ENCODE measurements around the gene ADAM8. TPM values are rescaled to one million over a fixed set of nuclear protein-coding genes. Genes with fewer than 3 reads are reported as not detected.
"Not testable (repeated sequence)": the region's sequence is repeated elsewhere in the genome, so short reads cannot be mapped to it uniquely, and the experiment has no call there.

Gene ADAM8
- total RNA-seq, 2 donors from 2014 or later, result 2.3 to 2.8 TPM

DNA sequence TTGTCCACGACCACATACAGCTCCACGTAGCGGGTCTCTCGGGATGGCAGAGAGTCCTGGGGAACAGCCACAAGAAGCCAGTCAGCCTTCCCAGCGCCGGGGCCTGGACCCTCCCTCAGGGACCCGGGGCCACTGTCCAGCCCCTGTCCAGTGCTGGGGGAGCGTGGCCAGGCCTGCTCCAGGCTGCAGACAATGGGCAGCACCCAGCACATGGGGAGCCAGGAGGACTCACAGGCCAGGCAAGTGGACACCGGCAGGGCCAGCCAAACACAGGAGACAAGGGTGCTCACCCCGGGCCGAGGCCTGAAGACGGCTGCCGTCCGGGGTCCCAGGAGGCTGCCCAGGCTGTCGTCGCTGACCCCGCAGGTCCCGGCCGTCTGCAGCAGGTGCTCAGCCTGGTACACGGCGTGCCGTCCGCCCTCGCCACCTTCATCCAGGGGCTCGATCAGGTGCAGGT is 3.7 kb downstream of the ADAM8 start:
- intact Hi-C loops (cut with DNase I, micrococcal nuclease), result no loop called here
- ATAC-seq (no peak), DNase-seq (no peak)

DNA sequence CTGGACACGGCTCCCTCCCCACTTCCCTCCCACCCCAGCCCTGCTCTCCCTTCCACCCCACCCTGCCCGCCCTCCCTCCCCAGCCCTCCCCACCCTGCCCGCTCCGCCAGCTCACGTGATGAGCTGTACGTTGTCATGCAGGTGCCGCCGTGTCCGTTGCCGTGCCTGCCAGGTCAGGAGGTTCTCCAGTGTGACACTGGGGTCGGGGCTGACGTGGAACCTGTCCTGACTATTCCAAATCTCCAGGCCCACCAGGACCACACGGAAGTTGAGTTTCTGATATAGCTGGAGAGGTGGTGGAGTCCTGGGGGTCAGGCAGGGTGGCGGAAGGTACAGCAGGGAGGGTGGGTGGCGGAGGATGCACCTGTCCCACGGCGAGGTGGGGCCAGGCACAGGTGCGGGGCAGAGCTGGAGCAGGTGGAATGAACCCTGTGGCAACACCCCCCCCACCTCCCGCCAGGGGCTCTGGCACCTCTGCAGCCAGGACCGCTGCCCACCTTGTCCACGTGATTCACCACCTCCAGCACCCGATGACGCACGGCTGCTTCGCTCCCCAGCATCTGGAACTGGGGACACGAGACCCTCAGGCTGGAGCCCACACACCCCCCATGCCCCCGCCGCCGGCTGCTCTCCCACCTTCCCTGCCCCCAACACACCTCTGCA is 4.2 kb downstream of the ADAM8 start:
- no peak for ATAC-seq
- DNase-seq, result no peak

DNA sequence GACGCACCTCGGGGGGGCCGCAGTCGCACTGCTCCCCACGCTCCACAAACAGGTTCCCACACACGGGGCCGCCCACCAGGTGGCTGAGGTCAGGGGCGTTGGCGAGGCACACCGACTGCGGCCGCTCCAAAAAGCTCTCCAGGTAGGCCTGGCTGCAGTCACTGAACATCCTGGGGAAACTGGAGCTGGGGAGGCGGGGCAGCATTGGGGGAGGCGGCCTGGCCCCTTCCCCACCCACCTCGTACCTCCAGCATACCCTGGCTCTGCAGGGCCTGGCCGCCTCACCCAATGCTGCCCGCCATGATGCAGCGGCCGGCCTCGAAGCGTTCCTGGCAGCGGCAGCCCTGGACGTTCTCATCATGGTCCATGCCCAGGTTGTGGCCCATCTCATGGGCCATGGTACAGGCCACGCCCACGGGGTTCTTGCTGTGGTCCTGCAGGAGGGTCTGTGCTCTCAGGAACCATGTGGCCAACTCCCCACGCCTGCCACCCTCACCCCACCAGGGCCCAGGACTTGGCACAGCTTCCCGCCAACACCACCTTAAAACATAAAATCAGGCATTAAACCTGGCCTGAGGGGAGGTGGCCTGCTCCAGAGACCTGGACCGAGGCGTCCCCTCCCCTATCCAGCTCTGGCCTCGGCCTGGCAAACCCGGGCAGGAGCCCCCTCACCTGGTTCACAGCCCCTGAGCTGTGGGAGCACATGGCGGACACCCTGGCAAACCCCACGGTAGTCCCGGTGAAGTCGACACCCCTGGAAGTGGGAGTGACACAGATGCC is 5.0 kb downstream of the ADAM8 start:
- DNase-seq (no peak), ATAC-seq (no peak)
- intact Hi-C loops (cut with DNase I, micrococcal nuclease), result no loop called here

More for the DNA sequence above, 4.2 kb downstream of the ADAM8 start:
- intact Hi-C loops (cut with DNase I, micrococcal nuclease), result no loop called here

DNA sequence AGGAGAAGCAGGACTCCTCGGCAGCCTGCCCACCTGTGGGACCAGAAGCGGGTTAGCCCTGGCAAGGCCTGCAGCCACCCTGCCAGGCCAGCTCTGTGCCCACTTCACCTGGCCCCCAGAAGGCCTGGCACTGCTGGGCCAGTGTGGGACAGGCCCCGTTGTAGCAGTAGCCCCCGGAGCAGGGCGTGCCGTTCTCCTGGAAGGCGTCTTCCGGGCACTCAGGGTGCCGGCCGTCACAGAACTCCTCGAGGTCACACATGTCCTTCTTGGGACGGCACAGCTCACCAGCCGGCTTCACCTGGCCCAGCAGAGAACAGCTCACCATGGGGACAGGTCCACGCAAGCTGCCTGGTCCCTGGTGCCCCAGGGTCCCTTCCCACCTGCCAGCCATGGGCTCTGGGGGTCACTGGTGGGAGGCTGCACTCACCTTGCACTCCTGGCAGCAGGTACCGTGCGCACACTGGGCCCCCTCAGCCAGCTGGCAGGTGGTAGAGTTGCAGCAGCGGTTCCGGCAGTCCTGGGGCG is 5.8 kb downstream of the ADAM8 start:
- DNase-seq, result no peak
- ATAC-seq, result no peak
- intact Hi-C loops (cut with DNase I, micrococcal nuclease), result no loop called here

DNA sequence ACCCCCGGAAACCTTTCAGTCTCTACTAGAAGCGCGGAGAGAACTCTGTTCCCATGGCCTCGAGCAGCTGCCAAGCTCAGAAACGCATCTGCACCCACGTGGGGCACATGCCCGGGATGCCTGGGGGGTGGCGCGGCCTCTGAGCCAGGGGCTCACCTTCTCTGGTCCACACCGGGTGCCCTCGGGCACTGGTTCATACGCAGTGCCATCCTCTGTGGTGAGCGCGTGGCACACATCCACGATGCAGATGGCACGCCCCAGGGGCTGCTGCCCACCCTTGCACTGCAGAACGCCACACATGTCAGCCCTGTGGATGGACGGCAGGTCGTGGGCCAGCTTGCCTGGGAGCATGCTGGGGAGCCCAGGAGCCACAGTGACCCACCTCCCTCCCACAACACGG is 6.5 kb downstream of the ADAM8 start:
- ATAC-seq (no peak), DNase-seq (no peak)
- intact Hi-C loops (cut with DNase I, micrococcal nuclease), result no loop called here

DNA sequence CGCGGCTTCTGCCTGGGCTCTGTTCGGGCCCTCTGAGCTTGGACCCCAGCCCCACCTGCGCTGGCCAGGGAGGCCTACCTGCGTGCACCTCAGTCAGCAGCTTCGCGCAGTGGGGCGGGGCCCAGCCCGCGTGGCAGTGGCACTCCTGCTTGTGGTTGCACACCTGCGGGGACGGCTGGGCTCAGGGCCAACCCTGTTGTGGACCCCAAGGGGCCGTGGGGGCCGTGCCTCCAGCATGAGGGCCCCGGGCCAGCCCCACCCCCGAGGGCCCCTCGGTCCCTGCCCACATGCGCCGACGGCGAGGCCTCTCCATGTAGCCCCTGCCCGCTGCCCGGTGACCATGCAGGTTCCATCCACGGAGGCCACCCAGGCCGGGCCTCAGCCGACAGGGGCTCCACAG is 7.3 kb downstream of the ADAM8 start:
- ATAC-seq (no peak), DNase-seq (no peak)
- intact Hi-C loops (cut with DNase I, micrococcal nuclease), result no loop called here

DNA sequence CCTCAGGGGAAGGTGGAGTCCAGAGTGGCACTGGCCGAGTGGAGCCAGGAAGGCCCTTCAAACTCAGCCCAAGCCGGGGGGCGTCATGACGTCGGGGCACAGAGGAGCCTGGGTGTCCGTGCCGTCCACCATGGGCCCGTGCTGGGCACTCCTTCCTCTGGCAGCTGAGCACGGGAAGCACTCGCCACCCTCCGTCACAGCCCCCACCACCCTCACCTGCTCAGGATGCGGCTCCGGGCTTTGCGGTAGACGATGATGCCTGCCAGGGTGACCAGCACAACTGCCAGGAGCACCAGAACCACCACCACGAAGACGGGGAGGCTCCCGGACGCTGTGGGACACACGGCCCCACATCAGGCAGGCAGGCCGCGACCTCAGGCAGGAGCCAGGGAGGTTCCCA is 8.1 kb downstream of the ADAM8 start:
- ATAC-seq (no peak), DNase-seq (no peak)
- intact Hi-C loops (cut with DNase I, micrococcal nuclease), result no loop called here

DNA sequence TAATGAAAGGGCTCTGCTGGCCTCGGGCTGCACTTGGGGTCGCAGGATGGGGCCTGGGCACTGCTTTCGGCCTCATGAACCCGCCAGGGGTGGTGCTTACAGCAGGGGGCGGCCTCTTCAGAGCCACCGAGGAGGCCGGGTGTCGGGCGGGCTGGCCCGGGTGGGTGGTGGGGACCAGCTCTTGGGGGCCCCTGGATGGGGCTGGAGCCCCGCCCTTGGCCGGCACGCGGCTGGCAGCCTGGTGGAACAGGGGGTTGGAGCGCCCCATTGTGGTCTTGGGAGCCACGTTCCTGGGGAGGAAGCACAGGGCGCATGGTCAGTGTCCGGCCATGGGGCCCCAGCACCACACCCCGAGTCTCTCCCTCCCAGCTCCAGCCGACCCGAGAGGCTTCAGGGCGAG is 8.8 kb downstream of the ADAM8 start:
- no peak for DNase-seq
- intact Hi-C loops (cut with DNase I, micrococcal nuclease), result no loop called here
- no peak for ATAC-seq

DNA sequence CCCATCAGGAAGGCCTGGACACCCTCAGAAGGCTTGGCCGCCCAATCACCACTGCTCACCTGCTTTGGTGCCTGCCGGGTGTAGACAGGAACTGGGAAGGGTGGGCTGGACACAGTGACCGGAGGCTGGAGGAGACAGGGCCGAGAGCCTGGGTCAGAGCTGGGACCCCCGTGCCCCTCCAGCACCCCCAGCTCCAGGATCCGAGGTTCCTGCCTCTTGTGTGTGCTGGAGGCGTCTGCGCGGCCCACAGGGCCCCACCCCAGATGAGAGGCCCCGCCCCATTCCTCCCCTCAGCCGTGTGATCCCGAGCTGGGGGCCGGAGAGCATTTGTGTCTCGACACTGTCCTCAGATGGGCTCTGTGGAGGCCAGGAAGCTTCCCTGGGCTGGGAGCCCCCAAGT is 9.4 kb downstream of the ADAM8 start:
- ATAC-seq (no peak), DNase-seq (no peak)

DNA sequence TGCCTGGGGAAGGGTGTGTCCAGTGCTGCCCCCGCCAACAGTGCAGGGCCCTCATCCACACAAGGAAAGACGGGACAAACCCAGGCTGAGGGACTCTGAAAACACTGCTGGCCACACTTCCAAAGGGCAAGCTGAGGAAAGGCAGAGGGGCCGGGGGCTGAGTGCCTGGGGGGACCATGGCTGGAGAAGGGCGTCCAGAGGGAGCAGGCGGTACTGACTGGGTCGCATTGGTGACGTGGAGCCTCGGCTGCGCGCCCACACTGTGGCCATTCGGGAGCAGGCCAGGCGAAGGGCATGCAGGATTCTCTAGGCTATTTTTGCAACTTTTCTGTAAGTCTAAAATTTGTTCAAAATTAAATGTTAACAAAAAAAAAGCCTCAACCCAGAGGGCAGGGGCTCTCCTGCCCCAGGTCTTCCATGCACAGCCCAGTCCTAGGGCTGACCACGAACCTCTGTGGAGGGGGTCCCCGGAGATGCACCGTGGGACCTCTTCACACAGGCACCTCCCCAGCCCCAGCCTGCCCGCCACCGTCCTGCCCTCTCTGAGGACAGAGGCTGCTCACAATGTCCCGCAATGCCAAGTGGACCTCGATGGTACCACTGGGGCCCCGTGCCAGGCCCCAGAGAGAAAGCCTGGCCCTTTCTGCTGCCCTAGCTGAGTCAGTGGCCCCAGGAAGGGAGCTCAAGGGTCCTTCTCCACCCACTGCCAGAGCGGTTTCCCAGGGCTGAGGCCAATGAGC is 10.4 kb downstream of the ADAM8 start:
- ATAC-seq, result no peak
- intact Hi-C loops (cut with DNase I, micrococcal nuclease), result no loop called here

More for the DNA sequence above, 9.4 kb downstream of the ADAM8 start:
- intact Hi-C loops (cut with DNase I, micrococcal nuclease), result no loop called here

DNA sequence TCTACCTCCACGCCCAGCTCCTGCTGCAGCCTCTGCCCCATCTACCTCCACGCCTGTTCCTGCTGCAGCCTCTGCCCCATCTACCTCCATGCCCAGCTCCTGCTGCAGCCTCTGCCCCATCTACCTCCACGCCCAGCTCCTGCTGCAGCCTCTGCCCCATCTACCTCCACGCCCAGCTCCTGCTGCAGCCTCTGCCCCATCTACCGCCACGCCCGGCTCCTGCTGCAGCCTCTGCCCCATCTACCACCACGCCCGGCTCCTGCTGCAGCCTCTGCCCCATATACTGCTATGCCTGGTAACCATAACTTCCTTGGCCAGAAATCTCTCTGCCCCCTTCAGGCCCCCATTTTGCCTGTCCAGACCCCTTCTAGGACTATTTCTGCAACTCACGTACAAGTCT is 11.6 kb downstream of the ADAM8 start:
- DNase-seq, result peak; percentile 59 to 69
- ATAC-seq, result not testable (repeated sequence)

More for the DNA sequence above, 10.4 kb downstream of the ADAM8 start:
- no peak for DNase-seq

DNA sequence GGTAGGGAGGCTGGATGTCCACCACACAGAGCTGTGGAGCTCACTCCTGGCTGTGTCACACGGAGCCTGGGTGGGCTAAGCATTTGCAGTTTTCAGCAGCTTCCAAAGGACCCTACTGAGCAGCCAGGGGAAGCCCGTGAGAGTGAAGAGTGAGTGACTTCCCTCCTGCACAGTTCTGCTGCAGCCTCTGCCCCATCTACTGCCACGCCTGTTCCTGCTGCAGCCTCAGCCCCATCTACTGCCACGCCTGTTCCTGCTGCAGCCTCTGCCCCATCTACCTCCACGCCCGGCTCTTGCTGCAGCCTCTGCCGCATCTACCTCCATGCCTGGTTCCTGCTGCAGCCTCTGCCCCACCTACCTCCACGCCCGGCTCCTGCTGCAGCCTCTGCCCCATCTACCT is 12.2 kb downstream of the ADAM8 start:
- DNase-seq (peak; percentile 70 to 80), ATAC-seq (peak; percentile 24)
- intact Hi-C loops (cut with DNase I, micrococcal nuclease), result no loop called here

More for the DNA sequence above, 11.6 kb downstream of the ADAM8 start:
- intact Hi-C loops (cut with DNase I, micrococcal nuclease), result not testable (repeated sequence)

DNA sequence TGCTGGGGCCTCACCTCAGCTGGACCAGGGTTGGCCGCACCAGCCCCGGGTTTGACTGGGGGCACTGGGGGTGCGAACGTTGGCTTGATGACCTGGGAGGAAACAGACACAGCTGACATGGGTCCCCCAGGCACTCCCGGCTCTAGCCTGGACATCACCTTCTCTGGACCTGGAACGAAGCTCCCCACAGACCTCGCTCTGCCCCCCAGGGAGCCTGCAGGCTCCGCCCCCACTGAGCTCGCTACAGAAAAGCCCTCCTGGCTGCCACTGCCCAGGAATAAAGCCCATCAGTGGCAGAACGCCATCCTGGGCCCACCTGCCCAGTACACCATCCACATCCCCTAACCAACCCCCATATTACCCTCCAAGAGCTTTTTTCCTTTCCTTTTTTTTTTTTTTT is 13.0 kb downstream of the ADAM8 start:
- ATAC-seq (no peak), DNase-seq (no peak)
- intact Hi-C loops (cut with DNase I, micrococcal nuclease), result no loop called here

DNA sequence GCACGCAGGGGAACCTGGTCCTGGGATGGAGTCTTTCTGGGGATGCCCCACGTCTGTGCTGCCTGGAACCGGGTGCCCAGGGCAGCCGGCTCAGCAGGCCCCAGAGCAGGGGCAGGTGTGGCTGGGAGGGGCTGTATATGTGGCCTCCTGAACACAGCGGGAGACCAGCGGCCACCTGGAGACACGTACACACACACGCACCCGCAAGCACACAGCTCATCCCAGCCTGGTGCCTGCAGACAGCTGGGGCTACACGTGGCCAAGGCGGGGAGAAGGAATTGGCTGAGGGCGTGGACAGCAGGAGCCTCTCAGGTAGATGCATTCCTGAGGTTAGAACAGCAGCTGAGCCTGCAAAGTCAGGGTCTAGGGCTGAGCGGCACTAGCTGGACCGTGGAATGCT is 14.0 kb downstream of the ADAM8 start:
- intact Hi-C loops (cut with DNase I, micrococcal nuclease), result no loop called here
- ATAC-seq (peak; percentile 34), DNase-seq (peak in 1 of 2 donors; percentile 57)

DNA sequence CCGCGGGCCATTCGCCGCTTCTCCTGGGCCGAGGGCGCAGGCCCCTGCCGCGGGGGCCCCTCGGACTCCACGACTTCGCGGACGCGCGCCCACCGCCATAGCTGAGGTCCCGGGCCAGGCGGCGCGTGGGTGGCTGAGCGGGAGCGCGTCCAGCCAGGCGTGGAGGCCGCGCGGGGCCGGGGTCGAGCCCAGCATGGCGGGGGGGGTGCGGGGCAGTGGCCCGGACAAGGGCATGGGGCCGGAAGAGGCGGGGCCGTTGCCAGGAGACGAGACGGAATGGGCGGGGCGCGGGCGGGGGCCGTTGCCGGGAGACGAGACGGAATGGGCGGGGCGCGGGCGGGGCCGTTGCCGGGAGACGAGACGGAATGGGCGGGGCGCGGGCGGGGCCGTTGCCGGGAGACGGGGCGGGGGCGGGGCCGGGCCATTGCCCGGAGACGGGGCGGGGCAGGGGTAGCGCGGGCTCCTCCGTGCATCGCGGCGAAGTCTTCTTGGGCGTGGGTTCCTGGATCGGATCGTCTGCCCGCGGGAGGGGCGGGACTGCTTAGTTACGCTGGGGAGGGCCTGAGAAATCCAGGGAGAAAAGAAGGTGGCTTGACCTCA is 14.8 kb downstream of the ADAM8 start:
- peak; percentile 69 for ATAC-seq
- peak; percentile 87 to 94 for DNase-seq
- intact Hi-C loops (cut with DNase I, micrococcal nuclease), result no loop called here

DNA sequence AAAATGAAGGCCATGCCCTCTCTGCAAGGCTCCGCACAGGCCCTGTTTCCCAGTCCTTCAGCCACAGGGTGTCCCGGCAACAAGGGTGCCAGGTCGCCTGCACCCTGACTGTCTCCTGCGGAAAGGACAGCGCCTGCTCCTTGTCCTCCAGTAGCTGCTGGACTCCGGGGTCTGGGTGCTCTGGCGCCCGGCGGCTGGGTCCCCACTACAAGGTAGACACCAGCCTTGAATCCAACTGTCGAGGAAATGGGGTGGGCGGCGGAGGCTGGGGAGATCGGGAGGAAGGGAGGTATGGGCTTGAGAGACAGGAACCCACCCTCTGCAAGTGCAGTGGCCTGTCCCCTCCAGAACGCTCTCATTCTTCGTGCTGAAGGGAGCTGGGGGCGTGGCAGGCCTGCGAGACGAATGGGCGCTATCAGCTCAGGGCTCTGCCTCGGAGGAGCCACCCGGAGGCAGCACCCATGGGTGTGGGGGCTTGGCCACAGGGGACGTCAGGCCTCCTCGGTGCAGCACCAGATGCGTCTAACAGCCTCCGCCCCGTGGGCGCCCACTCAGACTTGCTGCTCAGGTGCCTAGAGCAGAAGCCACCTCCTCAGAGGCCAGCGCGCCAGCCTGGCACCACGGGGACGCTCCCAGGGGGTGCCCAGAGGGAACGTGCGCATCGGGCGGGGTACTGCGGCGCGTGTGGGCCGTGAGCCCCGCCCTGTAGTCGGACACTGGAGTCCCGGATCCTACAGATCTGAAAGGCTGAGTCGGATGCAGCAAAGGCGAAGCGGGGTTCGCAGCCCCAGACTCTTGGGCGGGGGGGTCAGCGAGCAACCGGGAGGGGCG is 15.6 kb downstream of the ADAM8 start:
- peak; percentile 58 for ATAC-seq
- DNase-seq, result peak; percentile 73 to 81
- intact Hi-C loops (cut with DNase I, micrococcal nuclease), result no loop called here

DNA sequence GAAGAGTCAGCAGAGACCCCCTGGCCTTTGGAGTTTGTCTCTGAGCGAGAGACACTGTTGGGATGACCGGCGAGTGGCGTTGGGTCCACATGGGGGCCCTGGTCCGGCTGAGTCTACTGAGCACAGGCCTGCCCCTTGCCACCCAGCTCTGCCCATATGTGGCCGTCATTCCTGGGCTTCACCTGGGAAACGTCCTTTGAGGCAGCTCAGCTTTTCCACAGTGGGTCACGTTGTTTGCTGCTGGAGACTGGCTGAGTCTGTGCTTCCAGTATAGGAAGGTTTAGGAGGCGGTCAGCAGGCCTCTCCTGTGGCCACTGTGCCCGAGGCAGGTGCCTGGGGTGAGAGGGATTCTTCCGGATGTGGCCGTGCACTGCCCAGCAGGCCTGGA is 17.1 kb downstream of the ADAM8 start:
- ATAC-seq, result no peak
- intact Hi-C loops (cut with DNase I, micrococcal nuclease), result no loop called here
- DNase-seq, result no peak

Measured in left colon (tissue), 2 donors.